KMS-11 (cell line): ENCODE measurements around the gene PAQR5.
A peak's percentile ranks its signal among the peaks of the same experiment; 100 is the strongest.

ENCODE experiments used
- H2AFZ ChIP-seq: fragments of 200-600 bp; sonication (generic); 2 replicates; pipeline ENCODE4 v1.6.1; 2016; ENCODE audit warnings: antibody characterized with exemption, mixed run types, low read depth
- H3K27ac ChIP-seq: fragments of 200-600 bp; sonication (generic); 2 replicates; pipeline ENCODE4 v1.6.1; 2016; ENCODE audit warnings: mild to moderate bottlenecking, mixed run types
- H3K27me3 ChIP-seq: fragments of 200-600 bp; sonication (generic); 2 replicates; pipeline ENCODE4 v1.6.1; 2017; ENCODE audit warnings: mild to moderate bottlenecking, low read depth, mixed run types, moderate library complexity; ENCODE audit not compliant: insufficient read depth
- H3K36me3 ChIP-seq: fragments of 200-600 bp; sonication (generic); 2 replicates; pipeline ENCODE4 v1.6.1; 2017; ENCODE audit warnings: mild to moderate bottlenecking, mixed run types; ENCODE audit not compliant: insufficient read depth
- H3K4me1 ChIP-seq: fragments of 200-600 bp; sonication (generic); 2 replicates; pipeline ENCODE4 v1.6.1; 2016; ENCODE audit warnings: mild to moderate bottlenecking, low read depth, mixed run types; ENCODE audit not compliant: poor library complexity, severe bottlenecking
- H3K4me2 ChIP-seq: fragments of 200-600 bp; sonication (generic); 2 replicates; pipeline ENCODE4 v1.7.0; 2016; ENCODE audit warnings: mild to moderate bottlenecking, mixed run types
- H3K4me3 ChIP-seq: fragments of 200-600 bp; sonication (generic); IDR thresholded peaks from 2 replicates; pipeline ENCODE4 v1.6.1; 2017; ENCODE audit warnings: low read depth, low read length, mixed read lengths; ENCODE audit not compliant: insufficient read depth
- H3K79me2 ChIP-seq: fragments of 200-600 bp; sonication (generic); 2 replicates; pipeline ENCODE4 v1.6.1; 2016; ENCODE audit warnings: low read depth, mixed run types; ENCODE audit not compliant: insufficient read depth
- H3K9ac ChIP-seq: fragments of 200-600 bp; sonication (generic); 2 replicates; pipeline ENCODE4 v1.6.1; 2016; ENCODE audit warnings: mild to moderate bottlenecking, mixed run types
- H4K20me1 ChIP-seq: fragments of 200-600 bp; sonication (generic); 2 replicates; pipeline ENCODE4 v1.6.1; 2016; ENCODE audit warnings: mild to moderate bottlenecking, mixed run types; ENCODE audit not compliant: insufficient read depth
- CTCF ChIP-seq: fragments of 200-600 bp; sonication (generic); conservative IDR thresholded peaks from 2 replicates; pipeline ENCODE4 v1.6.1; 2017; ENCODE audit warnings: low read depth, mild to moderate bottlenecking, antibody characterized with exemption, low read length, moderate library complexity, mixed read lengths

The PAQR5 gene

GRCh38 chr15:69298697-69299441 is at the start of gene PAQR5:
TSS of gene PAQR5 (plus strand) at chr15:69298912. CDS start at chr15:69360081, 61,169 bp downstream.
- H3K36me3 ChIP-seq = no peaks in the 10 kb centered on the region
- H3K4me3 ChIP-seq = no peak within 1 kb of the TSS
- H3K4me1 ChIP-seq = no peaks in the 10 kb centered on the region
- H4K20me1 ChIP-seq = no peaks in the 10 kb centered on the region
- no peak within 1 kb of the TSS for H3K9ac ChIP-seq
- H3K27me3 ChIP-seq = peaks cover 10% of the 10 kb centered on the region; the same call in 1 of the 2 replicates
- no peaks in the 10 kb centered on the region for H3K79me2 ChIP-seq
- no peak for TF ChIP-seq CTCF
- no peak within 1 kb of the TSS for H3K27ac ChIP-seq
- peak within 1 kb of the TSS; percentile 59 for H2AFZ ChIP-seq
- peak within 1 kb of the TSS; percentile 29; the same call in 1 of the 2 replicates for H3K4me2 ChIP-seq

DNA sequence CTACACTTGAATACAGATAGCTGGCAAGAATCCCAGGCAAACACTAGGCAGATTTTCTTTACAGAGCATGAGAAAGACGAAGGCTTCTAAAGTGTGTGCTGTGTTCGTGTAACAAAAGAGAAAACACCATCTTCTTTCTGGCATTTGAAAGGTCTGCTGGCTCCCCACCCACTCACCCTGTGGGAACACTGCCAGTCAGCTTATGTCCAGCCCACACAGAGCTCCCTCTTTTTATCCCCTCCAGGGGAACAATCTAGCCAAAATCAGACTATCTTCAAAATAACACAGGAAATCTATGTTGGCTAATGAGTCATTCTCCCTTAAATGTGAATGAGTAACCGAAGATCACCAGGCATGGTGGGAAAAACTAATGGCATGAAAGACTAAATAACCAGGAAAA is 45.6 kb upstream of the PAQR5 start:
- Histone ChIP-seq H3K36me3 (no peaks in the 10 kb centered on the region), H3K79me2 (no peaks in the 10 kb centered on the region), H3K4me1 (no peaks in the 10 kb centered on the region), H4K20me1 (no peaks in the 10 kb centered on the region), H3K4me2 (no peak overlapping the region), H3K27me3 (no peaks in the 10 kb centered on the region), H3K4me3 (no peak overlapping the region), H3K27ac (no peak overlapping the region), H3K9ac (no peak overlapping the region), H2AFZ (no peak overlapping the region)
- TF ChIP-seq CTCF = no peak

GRCh38 chr15:69265347-69265955 is 33.3 kb upstream of the PAQR5 start:
- Histone ChIP-seq H3K27me3 (no peaks in the 10 kb centered on the region), H3K4me3 (no peak overlapping the region), H3K27ac (no peak overlapping the region), H3K9ac (no peak overlapping the region), H2AFZ (no peak overlapping the region), H3K4me1 (peaks cover 8% of the 10 kb centered on the region), H3K4me2 (no peak overlapping the region), H4K20me1 (no peaks in the 10 kb centered on the region), H3K36me3 (no peaks in the 10 kb centered on the region), H3K79me2 (no peaks in the 10 kb centered on the region)
- peak; percentile 70 for TF ChIP-seq CTCF

GRCh38 chr15:69271217-69271616 is 27.5 kb upstream of the PAQR5 start:
- Histone ChIP-seq H3K4me3 (no peak overlapping the region), H3K27ac (no peak overlapping the region), H4K20me1 (no peaks in the 10 kb centered on the region), H3K27me3 (no peaks in the 10 kb centered on the region), H3K36me3 (no peaks in the 10 kb centered on the region), H3K79me2 (no peaks in the 10 kb centered on the region), H3K4me2 (peak overlapping the region; percentile 15; the same call in 1 of the 2 replicates), H2AFZ (no peak overlapping the region), H3K9ac (no peak overlapping the region), H3K4me1 (peaks cover 24% of the 10 kb centered on the region)
- TF ChIP-seq CTCF = no peak
